DMS153 treated with DMSO at 0.1 percent for 48 hours (cell line): ENCODE results near the gene TFCP2L1.
A peak's percentile ranks its signal among the peaks of the same experiment; 100 is the strongest.
"Not testable (repeated sequence)": the region's sequence is repeated elsewhere in the genome, so short reads cannot be mapped to it uniquely, and the experiment has no call there.

Source experiments
- DNase-seq: peaks from one replicate; lab custom pipeline; 2025; ENCODE audit not compliant: unreplicated experiment; lab: John Stamatoyannopoulos, UW

The TFCP2L1 gene, protein sequence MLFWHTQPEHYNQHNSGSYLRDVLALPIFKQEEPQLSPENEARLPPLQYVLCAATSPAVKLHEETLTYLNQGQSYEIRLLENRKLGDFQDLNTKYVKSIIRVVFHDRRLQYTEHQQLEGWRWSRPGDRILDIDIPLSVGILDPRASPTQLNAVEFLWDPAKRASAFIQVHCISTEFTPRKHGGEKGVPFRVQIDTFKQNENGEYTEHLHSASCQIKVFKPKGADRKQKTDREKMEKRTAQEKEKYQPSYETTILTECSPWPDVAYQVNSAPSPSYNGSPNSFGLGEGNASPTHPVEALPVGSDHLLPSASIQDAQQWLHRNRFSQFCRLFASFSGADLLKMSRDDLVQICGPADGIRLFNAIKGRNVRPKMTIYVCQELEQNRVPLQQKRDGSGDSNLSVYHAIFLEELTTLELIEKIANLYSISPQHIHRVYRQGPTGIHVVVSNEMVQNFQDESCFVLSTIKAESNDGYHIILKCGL

GRCh38 chr2:121284463-121285449 is at the start of gene TFCP2L1:
TSS of gene TFCP2L1 (minus strand) at chr2:121285202. CDS start at chr2:121285109, 93 bp downstream.
- peak; percentile 23 for DNase-seq

DNA sequence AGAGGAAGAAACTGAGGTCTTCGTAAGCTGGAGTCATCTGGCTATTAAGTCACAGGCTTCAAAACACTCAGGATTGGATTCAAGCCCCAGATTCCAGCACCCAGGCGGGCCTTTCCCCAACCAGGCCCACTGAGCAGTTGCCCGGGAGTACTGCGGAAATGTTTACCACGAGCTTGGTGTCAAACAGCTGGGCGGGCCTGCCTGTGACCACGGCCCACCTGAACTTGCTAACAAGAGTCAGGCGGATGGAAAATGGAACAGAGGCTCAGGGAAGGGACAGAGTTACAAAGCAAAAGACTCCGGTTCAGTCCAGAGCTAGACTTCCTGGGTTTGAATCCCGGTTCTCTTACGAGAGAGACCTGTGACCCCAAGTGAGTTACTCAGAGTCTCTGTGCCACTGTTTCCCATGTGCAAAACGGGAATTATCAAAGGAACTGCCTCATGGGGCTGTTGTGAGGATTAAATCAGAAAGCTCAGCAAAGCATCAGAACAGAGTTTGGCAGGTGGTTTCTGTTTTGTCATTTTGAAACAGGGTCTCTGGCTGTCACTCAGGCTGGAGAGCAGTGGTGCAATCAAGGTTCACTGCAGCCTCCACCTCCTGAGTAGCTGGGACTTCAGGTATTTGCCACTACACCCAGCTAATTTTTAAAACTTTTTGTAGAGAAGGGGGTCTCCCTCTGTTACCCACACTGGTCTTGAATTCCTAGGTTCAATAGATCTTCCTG is 49.0 kb upstream of the TFCP2L1 start:
- DNase-seq, result no peak

GRCh38 chr2:121333231-121333630 is 48.2 kb upstream of the TFCP2L1 start:
- DNase-seq, result no peak

DNA sequence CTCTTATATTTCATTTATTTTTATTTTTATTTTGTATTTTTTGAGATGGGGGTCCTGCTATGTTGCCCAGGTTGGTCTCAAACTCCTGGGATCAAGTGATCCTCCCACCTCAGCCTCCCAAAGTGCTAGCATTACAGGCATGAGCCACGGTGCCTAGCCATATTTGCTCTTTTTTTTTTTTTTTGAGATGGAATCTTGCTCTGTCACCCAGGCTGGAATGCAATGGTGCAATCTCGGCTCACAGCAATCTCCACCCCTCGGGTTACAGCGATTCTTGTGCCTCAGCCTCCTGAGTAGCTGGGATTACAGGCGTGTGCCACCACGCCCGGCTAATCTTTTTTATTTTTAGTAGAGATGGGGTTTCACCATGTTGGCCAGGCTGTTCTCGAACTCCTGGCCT is 46.3 kb upstream of the TFCP2L1 start:
- DNase-seq, result not testable (repeated sequence)

DNA sequence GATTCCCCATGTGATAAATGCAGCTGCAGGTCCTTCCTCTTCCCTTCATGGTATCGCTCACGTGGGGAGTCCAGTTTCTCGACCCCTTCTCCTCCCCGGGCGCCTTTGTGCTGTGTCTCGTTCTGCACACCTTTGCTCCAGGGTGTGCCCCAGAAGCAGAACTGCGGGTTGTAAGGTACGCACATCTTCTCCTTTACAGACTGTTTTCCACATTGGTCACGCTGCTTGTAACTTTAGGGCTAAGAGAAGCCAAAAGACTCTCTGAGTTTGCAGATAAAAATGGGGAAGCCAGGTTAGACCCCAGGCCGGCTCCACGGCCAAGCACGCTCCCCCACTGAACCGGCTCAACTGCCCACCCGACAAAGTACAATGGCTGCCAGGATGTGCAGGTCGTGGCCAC is 45.9 kb upstream of the TFCP2L1 start:
- DNase-seq, result no peak

DNA sequence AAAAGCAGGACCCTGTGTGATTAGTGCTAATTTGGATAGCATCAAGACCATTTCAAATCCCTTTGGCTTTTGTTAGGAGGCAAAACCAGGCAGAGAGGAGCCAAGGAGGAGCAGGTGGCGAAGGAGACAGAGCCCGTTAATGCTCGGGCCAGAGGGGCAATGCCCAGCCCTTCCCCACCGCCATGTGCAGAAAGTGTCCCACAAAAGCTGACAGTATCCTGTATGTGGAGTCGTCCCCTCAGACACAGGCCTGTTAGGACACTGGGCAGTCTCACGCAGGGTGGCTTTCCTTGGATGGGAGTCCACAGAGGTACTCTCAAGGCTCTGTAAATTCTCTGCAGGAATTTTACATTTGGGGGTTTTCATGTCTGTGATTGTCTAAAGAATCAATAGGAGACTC is 44.8 kb upstream of the TFCP2L1 start:
- no peak for DNase-seq

DNA sequence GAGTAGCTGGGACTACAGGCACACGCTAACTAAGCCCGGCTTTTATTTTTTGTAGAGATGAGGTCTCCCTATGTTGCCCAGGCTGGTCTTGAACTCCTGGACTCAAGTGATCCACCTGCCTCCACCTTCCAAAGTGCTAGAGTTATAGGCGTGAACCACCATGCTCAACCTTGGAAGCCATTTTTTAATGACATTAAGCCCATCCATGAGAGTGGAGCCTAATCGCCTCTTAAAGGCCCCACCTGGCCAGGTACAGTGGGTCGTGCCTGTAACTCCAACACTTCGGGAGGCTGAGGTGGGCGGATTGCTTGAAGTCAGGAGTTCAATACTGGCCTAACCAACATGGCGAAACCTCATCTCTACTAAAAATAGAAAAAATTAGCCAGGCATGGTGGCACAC is 41.6 kb upstream of the TFCP2L1 start:
- no peak for DNase-seq

GRCh38 chr2:121324601-121325000 is 39.6 kb upstream of the TFCP2L1 start:
- DNase-seq, result no peak

GRCh38 chr2:121321476-121321875 is 36.5 kb upstream of the TFCP2L1 start:
- no peak for DNase-seq

GRCh38 chr2:121319941-121320340 is 34.9 kb upstream of the TFCP2L1 start:
- no peak for DNase-seq

DNA sequence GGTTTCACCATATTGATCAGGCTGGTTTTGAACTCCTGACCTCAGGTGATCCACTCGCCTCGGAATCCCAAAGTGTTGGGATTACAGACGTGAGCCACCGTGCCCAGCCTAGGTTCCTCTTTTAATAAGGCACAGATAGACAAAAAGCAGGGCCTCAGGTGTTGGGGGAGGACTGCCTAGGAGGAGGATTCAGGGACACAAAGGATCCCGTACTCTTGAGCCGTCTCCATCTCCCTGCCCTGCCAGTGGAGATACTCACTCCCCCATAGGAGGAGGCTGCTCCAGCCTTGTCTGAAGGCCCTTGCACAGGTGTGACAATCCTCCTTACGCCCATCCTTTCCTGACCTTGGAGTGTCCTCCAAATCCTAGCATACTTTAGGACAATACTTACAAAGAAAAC is 32.0 kb upstream of the TFCP2L1 start:
- DNase-seq, result no peak

DNA sequence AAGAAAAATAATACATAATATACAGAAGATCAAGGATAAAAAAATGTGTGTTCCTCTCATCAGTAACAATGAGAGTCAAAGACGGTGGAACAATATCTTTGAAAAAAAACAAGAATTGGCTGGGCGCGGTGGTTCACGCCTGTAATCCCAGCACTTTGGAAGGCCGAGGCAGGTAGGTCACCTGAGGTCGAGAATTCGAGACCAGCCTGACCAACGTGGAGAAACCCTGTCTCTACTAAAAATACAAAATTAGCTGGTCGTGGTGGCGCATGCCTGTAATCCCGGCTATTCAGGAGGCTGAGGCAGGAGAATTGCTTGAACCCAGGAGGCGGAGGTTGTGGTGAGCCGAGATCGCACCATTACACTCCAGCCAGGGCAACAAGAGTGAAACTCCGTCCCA is 28.7 kb upstream of the TFCP2L1 start:
- DNase-seq, result not testable (repeated sequence)

DNA sequence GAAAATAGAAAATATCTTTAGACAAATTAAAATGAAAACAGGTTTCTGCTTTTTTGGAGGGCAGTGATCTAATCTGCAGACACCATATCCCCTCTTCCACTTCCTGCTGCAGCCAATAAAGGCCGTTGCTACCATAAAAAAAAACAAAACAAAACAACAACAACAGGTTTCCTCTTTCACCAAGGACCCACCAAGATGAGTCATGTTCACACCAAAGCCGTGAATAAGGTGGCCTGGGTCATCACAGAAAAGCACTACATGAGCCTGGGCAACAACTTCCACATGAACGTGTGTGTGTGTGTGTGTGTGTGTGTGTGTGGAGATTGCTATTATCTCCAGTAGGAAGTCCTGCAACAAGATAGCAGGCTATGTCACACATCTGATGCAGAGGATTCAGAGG is 24.8 kb upstream of the TFCP2L1 start:
- no peak for DNase-seq

DNA sequence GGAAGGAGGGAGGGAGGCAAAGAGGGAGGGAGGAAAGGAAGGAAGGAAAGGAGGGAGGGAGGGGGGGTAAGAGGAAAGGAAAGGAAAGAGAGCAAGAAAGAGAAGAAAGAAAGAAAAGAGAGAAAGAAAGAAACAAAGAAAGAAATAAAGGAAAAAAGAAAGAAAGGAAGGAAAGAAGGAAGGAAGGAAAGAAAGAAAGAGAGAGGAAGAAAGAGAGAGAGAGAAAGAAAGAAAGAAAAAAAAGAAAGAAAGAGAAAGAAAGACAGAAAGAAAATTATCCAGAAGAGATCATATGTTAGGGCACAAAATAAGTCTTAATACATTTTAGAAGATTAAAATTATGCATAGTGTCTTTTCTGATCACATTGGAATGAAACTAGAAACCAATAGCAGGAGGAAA is 24.3 kb upstream of the TFCP2L1 start:
- no peak for DNase-seq

GRCh38 chr2:121307048-121307447 is 22.0 kb upstream of the TFCP2L1 start:
- no peak for DNase-seq

GRCh38 chr2:121304941-121305340 is 19.9 kb upstream of the TFCP2L1 start:
- DNase-seq, result no peak

DNA sequence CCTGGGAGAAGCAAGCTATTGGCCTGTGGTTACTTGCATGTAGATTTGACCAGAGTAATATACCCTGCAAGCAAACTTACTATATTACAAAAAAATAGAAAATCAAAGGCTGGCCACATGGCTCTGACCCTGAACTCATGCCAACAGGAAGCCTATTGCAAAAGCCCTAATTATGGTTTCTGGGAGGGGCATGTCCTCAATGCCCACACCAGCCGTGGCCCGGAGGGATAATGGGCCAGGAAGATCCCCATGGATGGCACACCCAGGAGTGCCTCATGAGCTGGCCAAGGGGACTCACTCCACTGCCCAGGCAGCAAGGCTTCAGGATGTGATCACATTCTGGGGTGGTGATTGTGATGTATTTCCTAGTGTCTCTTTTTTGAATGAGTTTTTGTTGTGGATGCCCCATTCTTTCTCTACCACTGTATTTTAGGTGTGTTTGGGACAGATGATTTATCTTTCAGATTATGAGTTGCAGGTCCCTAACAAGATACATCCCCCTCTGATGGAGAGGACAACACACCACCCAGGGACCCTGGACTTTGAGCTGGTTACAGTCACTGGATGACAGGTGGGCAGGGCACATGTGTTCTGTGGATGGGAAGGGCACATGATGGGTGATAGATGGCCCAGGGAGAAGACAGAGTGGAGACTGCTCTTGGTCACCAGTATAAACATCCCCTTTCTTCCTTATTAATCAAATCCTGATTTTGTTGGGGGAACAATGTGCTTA is 18.7 kb upstream of the TFCP2L1 start:
- no peak for DNase-seq

- DNase-seq, result not testable (repeated sequence)
These were observed 16.2 kb upstream of the TFCP2L1 start for GRCh38 chr2:121301190-121301589.

GRCh38 chr2:121298476-121298875 is 13.5 kb upstream of the TFCP2L1 start:
- no peak for DNase-seq

DNA sequence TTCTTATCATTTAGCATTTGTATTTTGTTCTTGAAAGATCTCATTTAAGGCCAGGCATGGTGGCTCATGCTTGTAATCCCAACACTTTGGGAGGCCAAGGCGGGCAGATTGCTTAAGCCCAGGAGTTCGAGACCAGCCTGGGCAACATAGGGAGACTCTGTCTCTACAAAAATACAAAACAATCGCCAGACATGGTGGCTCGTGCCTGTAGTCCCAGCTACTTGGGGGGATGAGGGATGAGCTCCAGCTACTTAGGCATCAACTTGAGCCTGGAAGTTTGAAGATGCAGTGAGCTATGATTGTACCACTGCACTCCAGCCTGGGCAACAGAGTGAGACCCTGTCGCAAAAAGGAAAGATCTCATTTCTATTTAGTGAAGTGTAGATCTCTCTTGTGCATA is 12.9 kb upstream of the TFCP2L1 start:
- not testable (repeated sequence) for DNase-seq
